ENCODE results near the gene MAP1B. TPM values are rescaled to one million over a fixed set of nuclear protein-coding genes. Genes with fewer than 3 reads are reported as not detected.

Gene MAP1B
- total RNA-seq, 1 experiment from 2014 or later, result 135 TPM

- no peaks in the 10 kb centered on the region for H3K27me3 ChIP-seq (replicated peaks; ENCODE audit: insufficient read depth, low read depth, low read length, poor library complexity)
- no peaks in the 10 kb centered on the region for H3K9me3 ChIP-seq (ENCODE audit: low read depth, low read length, poor library complexity, severe bottlenecking)
- DNase-seq (ENCODE audit: low spot score), result no peak
- intact Hi-C loops (cut with micrococcal nuclease; ENCODE audit: unreplicated experiment), result no loop called here
- H3K36me3 ChIP-seq (ENCODE audit: insufficient read depth, low read length, poor library complexity, severe bottlenecking), result peaks cover 24% of the 10 kb centered on the region
- H3K4me1 ChIP-seq (ENCODE audit: insufficient read depth, low read length, poor library complexity, severe bottlenecking), result peaks cover 37% of the 10 kb centered on the region
- CTCF ChIA-PET, result no interaction called here
- H3K27ac ChIP-seq (ENCODE audit: low read depth, low read length, poor library complexity, severe bottlenecking), result no peak overlapping the region
- no peak overlapping the region for H3K4me3 ChIP-seq (ENCODE audit: low read depth, low read length, poor library complexity, severe bottlenecking)
- no TSS peak for BruUV-seq (replicated peaks)
- TF ChIP-seq, protein P1, sequence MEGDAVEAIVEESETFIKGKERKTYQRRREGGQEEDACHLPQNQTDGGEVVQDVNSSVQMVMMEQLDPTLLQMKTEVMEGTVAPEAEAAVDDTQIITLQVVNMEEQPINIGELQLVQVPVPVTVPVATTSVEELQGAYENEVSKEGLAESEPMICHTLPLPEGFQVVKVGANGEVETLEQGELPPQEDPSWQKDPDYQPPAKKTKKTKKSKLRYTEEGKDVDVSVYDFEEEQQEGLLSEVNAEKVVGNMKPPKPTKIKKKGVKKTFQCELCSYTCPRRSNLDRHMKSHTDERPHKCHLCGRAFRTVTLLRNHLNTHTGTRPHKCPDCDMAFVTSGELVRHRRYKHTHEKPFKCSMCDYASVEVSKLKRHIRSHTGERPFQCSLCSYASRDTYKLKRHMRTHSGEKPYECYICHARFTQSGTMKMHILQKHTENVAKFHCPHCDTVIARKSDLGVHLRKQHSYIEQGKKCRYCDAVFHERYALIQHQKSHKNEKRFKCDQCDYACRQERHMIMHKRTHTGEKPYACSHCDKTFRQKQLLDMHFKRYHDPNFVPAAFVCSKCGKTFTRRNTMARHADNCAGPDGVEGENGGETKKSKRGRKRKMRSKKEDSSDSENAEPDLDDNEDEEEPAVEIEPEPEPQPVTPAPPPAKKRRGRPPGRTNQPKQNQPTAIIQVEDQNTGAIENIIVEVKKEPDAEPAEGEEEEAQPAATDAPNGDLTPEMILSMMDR (conservative IDR thresholded peaks at IDR 0.05; ENCODE audit: low read depth, low read length), result no peak
- TF ChIP-seq EZH2 (IDR thresholded peaks at IDR 0.05; ENCODE audit: borderline replicate concordance, low read depth, low read length, poor library complexity, severe bottlenecking), result no peak
- POLR2A ChIA-PET (ENCODE audit: low non-redundant PET), result no interaction called here
Measured at GRCh38 chr5:72121780-72122445, 14.6 kb downstream of the MAP1B start.

- Histone ChIP-seq H3K4me3 (ENCODE audit: low read depth, low read length, poor library complexity, severe bottlenecking) (no peak overlapping the region), H3K4me1 (ENCODE audit: insufficient read depth, low read length, poor library complexity, severe bottlenecking) (peaks cover 41% of the 10 kb centered on the region), H3K27ac (ENCODE audit: low read depth, low read length, poor library complexity, severe bottlenecking) (no peak overlapping the region), H3K27me3 (replicated peaks; ENCODE audit: insufficient read depth, low read depth, low read length, poor library complexity) (no peaks in the 10 kb centered on the region), H3K9me3 (ENCODE audit: low read depth, low read length, poor library complexity, severe bottlenecking) (no peaks in the 10 kb centered on the region), H3K36me3 (ENCODE audit: insufficient read depth, low read length, poor library complexity, severe bottlenecking) (peaks cover 17% of the 10 kb centered on the region)
- ChIA-PET CTCF (no interaction called here), POLR2A (ENCODE audit: low non-redundant PET) (no interaction called here)
- TF ChIP-seq EZH2 (IDR thresholded peaks at IDR 0.05; ENCODE audit: borderline replicate concordance, low read depth, low read length, poor library complexity, severe bottlenecking), result no peak
- TF ChIP-seq, protein P1 (conservative IDR thresholded peaks at IDR 0.05; ENCODE audit: low read depth, low read length), result no peak
- intact Hi-C loops (cut with micrococcal nuclease; ENCODE audit: unreplicated experiment), result no loop called here
- BruUV-seq (replicated peaks), result no TSS peak
- no peak for DNase-seq (ENCODE audit: low spot score)
Measured at GRCh38 chr5:72122602-72123001, 15.3 kb downstream of the MAP1B start.

DNA sequence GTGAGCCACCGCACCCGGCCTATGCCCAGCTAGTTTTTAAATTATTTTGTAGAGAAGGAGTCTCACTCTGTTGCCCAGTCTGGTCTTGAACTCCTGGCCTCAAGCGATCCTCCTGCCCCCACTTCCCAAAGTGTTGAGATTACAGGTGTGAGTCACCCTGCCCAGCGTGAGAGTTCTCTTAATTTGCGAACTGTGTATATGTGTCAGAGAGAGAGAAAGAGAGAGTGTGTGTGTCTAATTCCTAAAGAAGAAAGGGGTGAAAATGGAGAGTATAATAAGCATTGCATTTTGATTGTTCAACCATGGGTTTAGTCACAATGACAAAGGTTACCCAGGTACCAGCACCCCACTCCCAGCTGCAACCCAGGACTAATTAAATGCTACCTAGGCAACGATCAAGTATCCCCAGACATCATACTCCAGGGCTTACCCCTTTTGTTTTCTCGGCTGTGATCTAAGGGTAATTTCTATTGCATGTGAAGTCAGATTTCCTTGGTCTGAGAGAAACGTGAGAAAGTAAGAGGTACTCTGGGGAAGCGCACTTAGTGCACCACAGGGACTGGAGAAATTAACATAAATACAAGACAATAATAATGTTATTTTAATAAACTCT, 16.6 kb downstream of the MAP1B start:
- no peak overlapping the region for H3K4me3 ChIP-seq (ENCODE audit: low read depth, low read length, poor library complexity, severe bottlenecking)
- peaks cover 5% of the 10 kb centered on the region for H3K36me3 ChIP-seq (ENCODE audit: insufficient read depth, low read length, poor library complexity, severe bottlenecking)
- no peak for DNase-seq (ENCODE audit: low spot score)
- intact Hi-C loops (cut with micrococcal nuclease; ENCODE audit: unreplicated experiment), result no loop called here
- BruUV-seq (replicated peaks), result no TSS peak
- H3K4me1 ChIP-seq (ENCODE audit: insufficient read depth, low read length, poor library complexity, severe bottlenecking), result peaks cover 41% of the 10 kb centered on the region
- H3K27ac ChIP-seq (ENCODE audit: low read depth, low read length, poor library complexity, severe bottlenecking), result no peak overlapping the region
- H3K9me3 ChIP-seq (ENCODE audit: low read depth, low read length, poor library complexity, severe bottlenecking), result no peaks in the 10 kb centered on the region
- no peaks in the 10 kb centered on the region for H3K27me3 ChIP-seq (replicated peaks; ENCODE audit: insufficient read depth, low read depth, low read length, poor library complexity)
- ChIA-PET POLR2A (ENCODE audit: low non-redundant PET) (interaction anchor here (0.5 kb wide), 1 partner anchor 157 kb away, joined by 3 read pairs; no protein-coding TSS in a partner anchor), CTCF (no interaction called here)
- TF ChIP-seq EZH2 (IDR thresholded peaks at IDR 0.05; ENCODE audit: borderline replicate concordance, low read depth, low read length, poor library complexity, severe bottlenecking), result no peak
- TF ChIP-seq, protein P1 (conservative IDR thresholded peaks at IDR 0.05; ENCODE audit: low read depth, low read length), result no peak
